ENCODE measurements around the gene PLD3.

Gene PLD3

DNA sequence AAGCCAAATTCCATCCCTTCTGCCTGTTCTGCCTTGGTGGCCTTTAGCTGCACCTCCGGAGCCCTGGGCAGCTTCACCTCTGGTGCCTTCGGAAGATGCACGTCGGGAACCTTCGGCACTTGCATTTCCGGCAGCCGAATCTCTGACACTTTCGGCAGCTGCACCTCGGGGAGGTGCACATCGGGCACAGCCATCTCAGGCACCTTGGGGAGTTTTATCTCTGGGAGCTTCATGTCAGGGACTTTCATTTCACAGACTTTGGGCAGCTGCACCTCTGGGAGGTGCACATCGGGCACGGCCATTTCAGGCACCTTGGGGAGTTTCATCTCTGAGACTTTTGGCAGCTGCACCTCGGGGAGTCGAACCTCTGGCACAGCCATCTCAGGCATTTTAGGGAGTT is 47.5 kb downstream of the PLD3 start:
- H3K4me3 ChIP-seq (ENCODE audit: low read depth, low read length), result no peak overlapping the region
- no peak for DNase-seq (ENCODE audit: low read depth)
- TF ChIP-seq CTCF (conservative IDR thresholded peaks at IDR 0.05; ENCODE audit: low read depth, low read length), result no peak

DNA sequence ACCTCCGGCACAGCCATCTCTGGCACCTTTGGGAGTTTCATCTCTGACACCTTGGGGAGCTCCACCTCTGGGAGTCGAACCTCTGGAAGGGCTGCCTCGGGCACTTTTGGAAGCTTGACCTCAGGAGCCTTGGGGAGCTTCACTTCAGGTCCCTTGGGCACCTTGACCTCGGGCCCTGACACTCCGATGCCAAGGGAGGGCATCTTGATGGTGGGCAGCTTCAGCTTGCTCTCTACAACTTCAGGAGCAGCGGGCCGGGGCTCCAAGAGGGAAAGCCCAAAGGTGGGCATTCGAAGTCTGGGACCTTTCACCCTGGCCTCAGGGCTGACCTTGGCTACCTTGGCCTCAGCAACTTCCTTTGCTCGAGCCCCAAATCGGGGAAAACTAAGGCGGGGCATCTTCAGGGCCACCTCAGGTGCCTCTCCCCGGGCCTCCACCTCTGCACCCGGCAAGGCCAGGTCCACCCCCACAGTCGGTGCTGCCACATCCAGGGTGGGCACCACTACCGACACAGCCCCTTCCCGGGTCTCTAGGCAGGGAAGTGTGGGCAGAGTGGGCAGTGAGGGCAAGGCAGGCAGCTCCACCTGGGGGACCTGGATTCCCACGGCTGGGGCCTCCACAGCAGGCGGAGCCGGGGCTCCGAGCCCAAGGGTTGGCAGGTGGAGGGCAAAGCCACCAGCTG is 48.5 kb downstream of the PLD3 start:
- TF ChIP-seq CTCF (conservative IDR thresholded peaks at IDR 0.05; ENCODE audit: low read depth, low read length), result no peak
- no peak for DNase-seq (ENCODE audit: low read depth)
- H3K4me3 ChIP-seq (ENCODE audit: low read depth, low read length), result no peak overlapping the region

- no peak for DNase-seq (ENCODE audit: low read depth)
- H3K4me3 ChIP-seq (ENCODE audit: low read depth, low read length), result no peak overlapping the region
- no peak for TF ChIP-seq CTCF (conservative IDR thresholded peaks at IDR 0.05; ENCODE audit: low read depth, low read length)
These were observed 49.0 kb downstream of the PLD3 start for GRCh38 chr19:40397568-40397906.

GRCh38 chr19:40398417-40399131 is 50.1 kb downstream of the PLD3 start:
- peak; percentile 49 for DNase-seq (ENCODE audit: low read depth)
- TF ChIP-seq CTCF (conservative IDR thresholded peaks at IDR 0.05; ENCODE audit: low read depth, low read length), result no peak
- H3K4me3 ChIP-seq (ENCODE audit: low read depth, low read length), result peak overlapping the region; percentile 18

- H3K4me3 ChIP-seq (ENCODE audit: low read depth, low read length), result no peak overlapping the region
- no peak for TF ChIP-seq CTCF (conservative IDR thresholded peaks at IDR 0.05; ENCODE audit: low read depth, low read length)
- no peak for DNase-seq (ENCODE audit: low read depth)
These were observed 52.1 kb downstream of the PLD3 start for GRCh38 chr19:40400559-40400958.

DNA sequence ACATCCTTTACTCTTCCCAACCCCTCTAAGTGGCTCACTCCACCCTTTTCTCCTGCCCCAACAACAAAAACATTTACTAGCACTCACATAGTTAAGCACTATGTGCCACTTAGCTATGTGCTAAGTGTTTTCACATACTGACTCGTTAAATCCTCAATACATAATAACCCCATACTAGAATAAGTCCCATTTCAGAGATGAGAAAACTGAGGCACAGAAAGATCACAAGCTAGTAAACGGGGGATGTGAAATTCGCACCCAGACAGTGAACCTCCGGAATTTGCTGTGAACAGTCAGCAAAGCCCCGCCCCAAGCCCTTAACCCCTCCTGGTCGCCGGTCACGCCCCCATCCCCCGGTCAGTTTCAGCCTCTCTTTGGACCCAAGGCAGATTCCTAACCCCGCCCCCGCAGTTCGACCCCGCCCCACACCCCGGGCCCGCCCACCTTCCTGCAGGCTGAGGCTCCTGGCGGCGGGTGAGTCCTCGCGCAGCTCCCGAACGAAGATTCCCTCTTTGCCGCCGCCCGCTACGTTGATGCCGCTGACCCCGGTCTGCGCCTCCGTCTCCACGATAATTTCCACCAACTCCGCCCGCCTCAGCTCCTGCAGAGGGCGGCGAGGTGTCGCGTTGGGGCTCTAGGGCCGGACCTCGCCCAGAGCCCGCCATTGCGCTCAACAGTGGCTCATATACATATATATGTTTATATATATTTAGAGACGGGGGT is 54.9 kb downstream of the PLD3 start:
- peak overlapping the region; percentile 67 for H3K4me3 ChIP-seq (ENCODE audit: low read depth, low read length)
- DNase-seq (ENCODE audit: low read depth), result peak; percentile 94
- peak; percentile 11 for TF ChIP-seq CTCF (conservative IDR thresholded peaks at IDR 0.05; ENCODE audit: low read depth, low read length)
